ENCODE measurements around the gene ABCC4. TPM values are rescaled to one million over a fixed set of nuclear protein-coding genes. Genes with fewer than 3 reads are reported as not detected.

Gene ABCC4
- total and polyA plus RNA-seq, 2 of the 13 experiments (the other 11 are each of a cell fraction or from before 2014, with no cell fraction given), result 4.2 to 11.3 TPM

DNA sequence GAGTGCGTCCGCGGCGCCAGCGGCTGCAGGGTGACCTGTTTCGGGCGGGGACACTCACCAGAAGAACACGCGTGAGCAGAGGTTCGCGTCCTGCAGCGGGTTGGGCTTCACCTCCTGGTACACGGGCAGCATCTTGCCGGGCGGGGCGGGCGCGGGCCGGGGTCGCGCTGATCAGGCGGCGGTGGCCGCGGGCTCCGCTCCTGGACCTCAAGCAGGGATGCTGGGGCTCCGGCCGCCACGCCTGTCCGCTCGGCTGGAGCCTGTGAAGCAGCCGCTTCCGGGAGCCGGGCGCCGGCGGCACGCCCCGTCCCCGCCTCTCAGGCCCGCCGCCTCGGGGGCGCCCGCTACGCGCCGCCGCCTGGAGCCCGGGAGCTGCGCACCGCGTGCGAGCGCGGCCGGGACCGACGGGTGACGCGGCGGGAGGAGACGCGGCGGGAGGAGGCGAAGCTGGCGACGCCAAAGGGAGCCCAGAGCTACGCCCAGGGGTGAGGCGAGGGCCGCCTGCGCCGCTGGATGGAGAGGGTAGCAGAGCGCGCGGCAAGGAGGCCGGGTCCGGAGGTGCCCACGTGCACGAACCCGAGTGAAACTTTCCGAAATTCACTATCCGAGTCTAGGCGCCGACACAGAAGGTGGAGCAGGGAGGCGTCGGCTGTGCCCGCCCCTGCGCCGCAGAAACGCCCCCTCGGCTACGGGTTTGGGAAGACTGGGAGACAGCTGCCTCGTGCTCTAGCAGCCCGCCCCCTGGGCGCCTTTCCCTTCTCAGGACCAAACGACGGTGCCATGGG is at the start of gene ABCC4 (continued):
- TF ChIP-seq ZNF225 (CRISPR knock-in tag; IDR thresholded peaks at IDR 0.05) (no peak; the same call in 1 of the 2 replicates), ZNF746 (CRISPR knock-in tag; IDR thresholded peaks at IDR 0.05) (no peak), ZFY (CRISPR knock-in tag; IDR thresholded peaks at IDR 0.05) (peak; percentile 56), ELK4 (CRISPR knock-in tag; IDR thresholded peaks at IDR 0.05; ENCODE audit: borderline replicate concordance) (no peak), ZNF3 (CRISPR knock-in tag; IDR thresholded peaks at IDR 0.05) (no peak), ZNF883 (CRISPR knock-in tag; IDR thresholded peaks at IDR 0.05; ENCODE audit: not compliant biosample characterization) (peak; percentile 6), ISL2 (CRISPR knock-in tag; IDR thresholded peaks at IDR 0.05) (no peak), PAWR (CRISPR knock-in tag; IDR thresholded peaks at IDR 0.05; ENCODE audit: borderline replicate concordance) (no peak), MATR3 (CRISPR knock-in tag; IDR thresholded peaks at IDR 0.05) (no peak), ZNF614 (CRISPR knock-in tag; IDR thresholded peaks at IDR 0.05; ENCODE audit: borderline replicate concordance) (no peak), JUNB (CRISPR knock-in tag; IDR thresholded peaks at IDR 0.05; ENCODE audit: borderline replicate concordance) (no peak; the same call in 1 of the 2 replicates), ZNF230 (CRISPR knock-in tag; IDR thresholded peaks at IDR 0.05) (no peak), TFAP4 (IDR thresholded peaks at IDR 0.05; ENCODE audit: borderline replicate concordance, low read depth) (no peak), PLRG1 (conservative IDR thresholded peaks at IDR 0.05) (no peak)

Measured in HepG2 (cell line).